DND-41 (cell line): Measurements from ENCODE around the gene KLHL8.

Experiments used
- ATAC-seq: fragments of 200-7000 bp; cut with Tn5 transposase; 3 replicates; pipeline ENCODE4 v1.9.1; 2021; ENCODE audit warnings: low read depth; ENCODE audit not compliant: insufficient read depth
- DNase-seq: peaks from one replicate; pipeline ENCODE4 v3.0.0-alpha.2; 2020
- H2AFZ ChIP-seq: 2 replicates; pipeline ENCODE4 v1.6.0; 2012; ENCODE audit warnings: low read depth, low read length
- H3K27ac ChIP-seq: 2 replicates; pipeline ENCODE4 v1.5.1; 2012; ENCODE audit warnings: low read length, inconsistent platforms
- H3K27me3 ChIP-seq: fragments of 200-600 bp; sonication (generic); 2 replicates; pipeline ENCODE4 v1.6.0; 2012; ENCODE audit warnings: low read length, mild to moderate bottlenecking, inconsistent platforms; ENCODE audit not compliant: insufficient read depth, poor library complexity
- H3K36me3 ChIP-seq: 2 replicates; pipeline ENCODE4 v1.5.1; 2012; ENCODE audit warnings: low read length, inconsistent platforms; ENCODE audit not compliant: insufficient read depth
- H3K4me1 ChIP-seq: 2 replicates; pipeline ENCODE4 v1.5.1; 2012; ENCODE audit warnings: mild to moderate bottlenecking, low read length; ENCODE audit not compliant: insufficient read depth
- H3K4me2 ChIP-seq: 2 replicates; pipeline ENCODE4 v1.6.0; 2012; ENCODE audit warnings: mild to moderate bottlenecking, moderate library complexity, low read length, inconsistent platforms; ENCODE audit not compliant: insufficient read depth
- H3K4me3 ChIP-seq, 2 experiments: fragments of 200-600 bp in 1 of 2; shearing (Covaris generic) in 1 of 2; 2 replicates each; pipeline ENCODE4 v1.5.1; 2012 to 2016; ENCODE audit warnings: inconsistent platforms in 2 of 2, low read length in 2 of 2, mild to moderate bottlenecking in 2 of 2, low read depth in 1 of 2, moderate library complexity in 1 of 2
- H3K79me2 ChIP-seq: 2 replicates; pipeline ENCODE4 v1.6.0; 2012; ENCODE audit warnings: low read length, inconsistent platforms; ENCODE audit not compliant: insufficient read depth
- H3K9ac ChIP-seq: 2 replicates; pipeline ENCODE4 v1.6.0; 2012; ENCODE audit warnings: low read depth, mild to moderate bottlenecking, inconsistent platforms, low read length, moderate library complexity
- H3K9me3 ChIP-seq: 2 replicates; pipeline ENCODE4 v1.5.1; 2012; ENCODE audit warnings: low read length, moderate library complexity, mild to moderate bottlenecking, inconsistent platforms; ENCODE audit not compliant: insufficient read depth, severe bottlenecking
- H4K20me1 ChIP-seq: 2 replicates; pipeline ENCODE4 v1.6.0; 2012; ENCODE audit warnings: low read length; ENCODE audit not compliant: insufficient read depth
- CTCF ChIP-seq: IDR thresholded peaks from 2 replicates; pipeline ENCODE4 v1.5.1; 2012; ENCODE audit warnings: borderline replicate concordance, low read length, moderate library complexity, mild to moderate bottlenecking; ENCODE audit not compliant: poor library complexity, severe bottlenecking; ENCODE audit errors: extremely low read depth
- EZH2 ChIP-seq: IDR thresholded peaks from 3 replicates; pipeline ENCODE4 v1.6.1; 2012; ENCODE audit warnings: borderline replicate concordance, low read depth, mild to moderate bottlenecking, moderate library complexity, low read length, inconsistent platforms; ENCODE audit not compliant: severe bottlenecking

Gene KLHL8

GRCh38 chr4:87209696-87210095 is 10.7 kb downstream of the KLHL8 start:
- no peak overlapping the region for H3K4me3 ChIP-seq
- peaks cover 8% of the 10 kb centered on the region; the same call in 1 of the 2 replicates for H4K20me1 ChIP-seq
- H3K36me3 ChIP-seq = peaks cover 3% of the 10 kb centered on the region; the same call in 1 of the 2 replicates
- no peak overlapping the region for H3K9ac ChIP-seq
- H3K27ac ChIP-seq = no peak overlapping the region
- H3K4me1 ChIP-seq = no peaks in the 10 kb centered on the region
- H3K4me2 ChIP-seq = no peak overlapping the region
- ATAC-seq (no peak), DNase-seq (no peak)
- H3K27me3 ChIP-seq = no peaks in the 10 kb centered on the region
- H3K9me3 ChIP-seq = no peaks in the 10 kb centered on the region
- no peak overlapping the region for H2AFZ ChIP-seq
- H3K79me2 ChIP-seq = peaks cover 77% of the 10 kb centered on the region
- no peak for TF ChIP-seq CTCF

GRCh38 chr4:87209182-87209581 is 11.2 kb downstream of the KLHL8 start:
- H3K27ac ChIP-seq = no peak overlapping the region
- no peak for DNase-seq
- H2AFZ ChIP-seq = no peak overlapping the region
- H3K4me1 ChIP-seq = no peaks in the 10 kb centered on the region
- ATAC-seq = no peak
- peaks cover 78% of the 10 kb centered on the region for H3K79me2 ChIP-seq
- no peak overlapping the region for H3K4me2 ChIP-seq
- H3K9me3 ChIP-seq = no peaks in the 10 kb centered on the region
- TF ChIP-seq EZH2 (no peak), CTCF (no peak)
- no peaks in the 10 kb centered on the region for H3K27me3 ChIP-seq
- no peak overlapping the region for H3K9ac ChIP-seq
- H4K20me1 ChIP-seq = peaks cover 8% of the 10 kb centered on the region; the same call in 1 of the 2 replicates
- H3K36me3 ChIP-seq = peaks cover 3% of the 10 kb centered on the region; the same call in 1 of the 2 replicates
- H3K4me3 ChIP-seq = no peak overlapping the region

GRCh38 chr4:87204559-87204958 is 15.9 kb downstream of the KLHL8 start:
- no peak for ATAC-seq
- Histone ChIP-seq H3K4me2 (no peak overlapping the region), H4K20me1 (peaks cover 8% of the 10 kb centered on the region; the same call in 1 of the 2 replicates), H2AFZ (no peak overlapping the region), H3K36me3 (peaks cover 3% of the 10 kb centered on the region; the same call in 1 of the 2 replicates), H3K79me2 (peaks cover 74% of the 10 kb centered on the region), H3K9me3 (no peaks in the 10 kb centered on the region), H3K27me3 (no peaks in the 10 kb centered on the region), H3K27ac (no peak overlapping the region), H3K4me1 (no peaks in the 10 kb centered on the region), H3K9ac (no peak overlapping the region), H3K4me3 (no peak overlapping the region)
- no peak for DNase-seq
- TF ChIP-seq EZH2 = no peak

GRCh38 chr4:87196927-87197326 is 23.5 kb downstream of the KLHL8 start:
- no peak overlapping the region for H3K4me3 ChIP-seq
- DNase-seq (no peak), ATAC-seq (no peak)
- no peaks in the 10 kb centered on the region for H3K4me1 ChIP-seq
- no peak overlapping the region for H2AFZ ChIP-seq
- peaks cover 20% of the 10 kb centered on the region; the same call in 1 of the 2 replicates for H4K20me1 ChIP-seq
- H3K27ac ChIP-seq = no peak overlapping the region
- no peak overlapping the region for H3K4me2 ChIP-seq
- no peak for TF ChIP-seq CTCF
- no peak for TF ChIP-seq EZH2
- H3K9me3 ChIP-seq = no peaks in the 10 kb centered on the region
- no peaks in the 10 kb centered on the region for H3K27me3 ChIP-seq
- H3K79me2 ChIP-seq = peaks cover 61% of the 10 kb centered on the region
- H3K36me3 ChIP-seq = no peaks in the 10 kb centered on the region
- H3K9ac ChIP-seq = no peak overlapping the region
